Measurements from ENCODE around the gene HSD11B1. TPM values are rescaled to one million over a fixed set of nuclear protein-coding genes. Genes with fewer than 3 reads are reported as not detected.

Gene HSD11B1
- total RNA-seq, 4 donors from 2014 or later: 37.1 to 166 (median 55.9) TPM

GRCh38 chr1:209661071-209661470 lies 43.6 kb upstream of the HSD11B1 start:
- 49 to 62% methylated on average over 1 of the region's 1 CpG for WGBS, 2 donors
- DNase-seq (ENCODE audit: low spot score in 2 of 2): no peak
- H3K4me3 ChIP-seq (ENCODE audit: low read depth, poor library complexity, severe bottlenecking): no peak overlapping the region
- intact Hi-C loops (cut with DNase I; ENCODE audit: low total_unique reads): no loop called here
- no peak for TF ChIP-seq CTCF (IDR thresholded peaks at IDR 0.05)
- TF ChIP-seq POLR2A (IDR thresholded peaks at IDR 0.05): no peak

- WGBS, 2 donors: 93 to 95% methylated on average over 3 of the region's 3 CpGs
- intact Hi-C loops (cut with DNase I; ENCODE audit: low total_unique reads): no loop called here
- DNase-seq (ENCODE audit: low spot score in 2 of 2): no peak
- no peak overlapping the region for H3K4me3 ChIP-seq (ENCODE audit: low read depth, poor library complexity, severe bottlenecking)
- TF ChIP-seq POLR2A (IDR thresholded peaks at IDR 0.05): no peak
- TF ChIP-seq CTCF (IDR thresholded peaks at IDR 0.05): no peak
Observed at GRCh38 chr1:209662879-209663327, 41.7 kb upstream of the HSD11B1 start.

- DNase-seq (ENCODE audit: low spot score in 2 of 2): no peak
- TF ChIP-seq POLR2A (IDR thresholded peaks at IDR 0.05) (no peak), CTCF (IDR thresholded peaks at IDR 0.05) (no peak)
- no peak overlapping the region for H3K4me3 ChIP-seq (ENCODE audit: low read depth, poor library complexity, severe bottlenecking)
- intact Hi-C loops (cut with DNase I; ENCODE audit: low total_unique reads): no loop called here
- 82 to 90% methylated on average over 1 of the region's 1 CpG for WGBS, 2 donors
Observed at GRCh38 chr1:209667103-209667502, 37.5 kb upstream of the HSD11B1 start.

GRCh38 chr1:209667708-209668107 lies 36.9 kb upstream of the HSD11B1 start:
- intact Hi-C loops (cut with DNase I; ENCODE audit: low total_unique reads): no loop called here
- H3K4me3 ChIP-seq (ENCODE audit: low read depth, poor library complexity, severe bottlenecking): no peak overlapping the region
- no peak for TF ChIP-seq CTCF (IDR thresholded peaks at IDR 0.05)
- 92 to 94% methylated on average over 4 of the region's 4 CpGs for WGBS, 2 donors
- DNase-seq (ENCODE audit: low spot score in 2 of 2): no peak

GRCh38 chr1:209670441-209671082 lies 34.1 kb upstream of the HSD11B1 start:
- intact Hi-C loops (cut with DNase I; ENCODE audit: low total_unique reads): no loop called here
- no peak for TF ChIP-seq POLR2A (IDR thresholded peaks at IDR 0.05)
- no peak for TF ChIP-seq CTCF (IDR thresholded peaks at IDR 0.05)
- no peak for DNase-seq (ENCODE audit: low spot score in 2 of 2)

More at GRCh38 chr1:209670441-209671082, 34.1 kb upstream of the HSD11B1 start:
- H3K4me3 ChIP-seq (ENCODE audit: low read depth, poor library complexity, severe bottlenecking): no peak overlapping the region
- 76 to 85% methylated on average over 1 of the region's 1 CpG for WGBS, 2 donors

All from lower leg skin (tissue), 4 donors.